Hepatocyte (in vitro differentiated cells): ENCODE results near the gene ZFC3H1. TPM values are rescaled to one million over a fixed set of nuclear protein-coding genes. Genes with fewer than 3 reads are reported as not detected.

ENCODE experiments used
- DNase-seq: peaks from one replicate; pipeline ENCODE4 v3.0.0-alpha.2; 2016; ENCODE audit warnings: low spot score
- H2AFZ ChIP-seq: fragments of 200-600 bp; sonication (generic); 2 replicates; pipeline ENCODE4 v1.6.0; 2016; ENCODE audit warnings: antibody characterized with exemption, mild to moderate bottlenecking
- H3K27ac ChIP-seq: fragments of 200-600 bp; sonication (generic); 2 replicates; pipeline ENCODE4 v1.5.1; 2016; ENCODE audit warnings: mild to moderate bottlenecking
- H3K27me3 ChIP-seq: fragments of 200-600 bp; sonication (generic); 2 replicates; pipeline ENCODE4 v1.6.1; 2016
- H3K36me3 ChIP-seq: fragments of 200-600 bp; sonication (generic); replicated peaks from 2 replicates; pipeline ENCODE4 v1.5.1; 2016; ENCODE audit warnings: low read depth; ENCODE audit not compliant: insufficient read depth
- H3K4me1 ChIP-seq: fragments of 200-600 bp; sonication (generic); 2 replicates; pipeline ENCODE4 v1.5.1; 2016; ENCODE audit warnings: mild to moderate bottlenecking, moderate library complexity; ENCODE audit not compliant: insufficient read depth
- H3K4me2 ChIP-seq: fragments of 200-600 bp; sonication (generic); 2 replicates; pipeline ENCODE4 v1.6.0; 2016
- H3K4me3 ChIP-seq: fragments of 200-600 bp; sonication (generic); 2 replicates; pipeline ENCODE4 v1.5.1; 2016; ENCODE audit warnings: mild to moderate bottlenecking
- H3K79me2 ChIP-seq: fragments of 200-600 bp; sonication (generic); 2 replicates; pipeline ENCODE4 v1.6.0; 2017; ENCODE audit warnings: mild to moderate bottlenecking
- H3K9me2 ChIP-seq: fragments of 200-600 bp; sonication (generic); replicated peaks from 2 replicates; pipeline ENCODE4 v1.6.0; 2017; ENCODE audit warnings: mild to moderate bottlenecking; ENCODE audit not compliant: insufficient read depth
- H3K9me3 ChIP-seq: fragments of 200-600 bp; sonication (generic); 2 replicates; pipeline ENCODE4 v1.5.1; 2016; ENCODE audit warnings: low read depth, mild to moderate bottlenecking
- H4K20me1 ChIP-seq: fragments of 200-600 bp; sonication (generic); 2 replicates; pipeline ENCODE4 v1.6.0; 2016; ENCODE audit warnings: mild to moderate bottlenecking; ENCODE audit not compliant: insufficient read depth, poor library complexity, severe bottlenecking
- CTCF ChIP-seq: fragments of 200-600 bp; sonication (generic); IDR thresholded peaks from 2 replicates; pipeline ENCODE4 v1.5.1; 2016; ENCODE audit warnings: antibody characterized with exemption, mild to moderate bottlenecking; ENCODE audit not compliant: poor library complexity
- EZH2 ChIP-seq: fragments of 200-600 bp; sonication (generic); IDR thresholded peaks from 2 replicates; pipeline ENCODE4 v1.6.1; 2016; ENCODE audit warnings: antibody characterized with exemption, mild to moderate bottlenecking, borderline replicate concordance
- EZH2phosphoT487 ChIP-seq: fragments of 200-600 bp; sonication (generic); IDR thresholded peaks from one replicate; pipeline ENCODE4 v1.6.1; 2018; ENCODE audit warnings: antibody characterized with exemption, mild to moderate bottlenecking, low read depth, moderate library complexity; ENCODE audit not compliant: unreplicated experiment, severe bottlenecking
- WGBS: methylation state at CpG from one replicate; pipeline ENCODE4 v1.1.6; 2016; ENCODE audit warnings: low lambda C conversion rate; ENCODE audit errors: missing lambda C conversion rate; 5-methylcytosine and 5-hydroxymethylcytosine counted together
- polyA plus RNA-seq: library from polyadenylated mRNA; unstranded; fragments of >200 nt; fragmentation: Nextera tagmentation; extraction: Ambion mirVana; gene quantifications from 2 replicates; pipeline ENCODE4 v1.2.1, GENCODE V29; 2016
- total RNA-seq: library from RNA; depleted of rRNA; stranded (reverse); fragments of >200 nt; gene quantifications from 2 replicates; pipeline ENCODE4 v1.2.3, GENCODE V29; 2014

The ZFC3H1 gene
- total and polyA plus RNA-seq, 2 experiments from 2014 or later = 28.0 to 48.6 TPM

- Histone ChIP-seq H3K36me3 (no peaks in the 10 kb centered on the region), H4K20me1 (peaks cover 43% of the 10 kb centered on the region), H3K4me1 (no peaks in the 10 kb centered on the region), H3K9me3 (no peaks in the 10 kb centered on the region), H3K9me2 (no peaks in the 10 kb centered on the region), H3K4me3 (no peak overlapping the region), H3K27ac (no peak overlapping the region), H3K79me2 (peaks cover 100% of the 10 kb centered on the region), H3K27me3 (no peaks in the 10 kb centered on the region), H2AFZ (no peak overlapping the region), H3K4me2 (peak overlapping the region; percentile 31)
- no peak for DNase-seq
- TF ChIP-seq CTCF = no peak
- TF ChIP-seq EZH2phosphoT487 = no peak
- whole genome bisulfite sequencing = 94% methylated on average over 1 of the region's 1 CpG
Measured at GRCh38 chr12:71655907-71656306, 7.7 kb downstream of the ZFC3H1 start.

GRCh38 chr12:71655495-71655894 lies 8.2 kb downstream of the ZFC3H1 start:
- Histone ChIP-seq H3K4me2 (peak overlapping the region; percentile 31), H3K9me3 (no peaks in the 10 kb centered on the region), H4K20me1 (peaks cover 40% of the 10 kb centered on the region), H3K79me2 (peaks cover 100% of the 10 kb centered on the region), H3K9me2 (no peaks in the 10 kb centered on the region), H3K27ac (no peak overlapping the region), H3K36me3 (no peaks in the 10 kb centered on the region), H3K4me3 (no peak overlapping the region), H3K27me3 (no peaks in the 10 kb centered on the region), H2AFZ (no peak overlapping the region), H3K4me1 (no peaks in the 10 kb centered on the region)
- WGBS = 79% methylated on average over 1 of the region's 1 CpG
- no peak for DNase-seq
- no peak for TF ChIP-seq EZH2phosphoT487
- TF ChIP-seq CTCF = no peak
- no peak for TF ChIP-seq EZH2

GRCh38 chr12:71654200-71654599 lies 9.4 kb downstream of the ZFC3H1 start:
- no peak for TF ChIP-seq EZH2
- TF ChIP-seq CTCF = no peak
- TF ChIP-seq EZH2phosphoT487 = no peak
- Histone ChIP-seq H2AFZ (no peak overlapping the region), H3K9me3 (no peaks in the 10 kb centered on the region), H3K79me2 (peaks cover 97% of the 10 kb centered on the region), H3K4me3 (no peak overlapping the region), H3K27me3 (no peaks in the 10 kb centered on the region), H3K9me2 (no peaks in the 10 kb centered on the region), H4K20me1 (peaks cover 32% of the 10 kb centered on the region), H3K4me1 (no peaks in the 10 kb centered on the region), H3K27ac (no peak overlapping the region), H3K4me2 (no peak overlapping the region), H3K36me3 (no peaks in the 10 kb centered on the region)
- no peak for DNase-seq
- 72% methylated on average over 3 of the region's 3 CpGs for WGBS

GRCh38 chr12:71653137-71653536 lies 10.5 kb downstream of the ZFC3H1 start:
- Histone ChIP-seq H2AFZ (no peak overlapping the region), H3K36me3 (no peaks in the 10 kb centered on the region), H3K4me2 (no peak overlapping the region), H3K79me2 (peaks cover 95% of the 10 kb centered on the region), H3K9me3 (no peaks in the 10 kb centered on the region), H3K9me2 (no peaks in the 10 kb centered on the region), H3K4me3 (no peak overlapping the region), H3K4me1 (no peaks in the 10 kb centered on the region), H4K20me1 (peaks cover 32% of the 10 kb centered on the region), H3K27me3 (no peaks in the 10 kb centered on the region), H3K27ac (no peak overlapping the region)
- WGBS = 97% methylated on average over 2 of the region's 2 CpGs
- TF ChIP-seq EZH2phosphoT487 (no peak), CTCF (no peak), EZH2 (no peak)
- DNase-seq = no peak
